Stimulated activated CD4-positive, alpha-beta T cell treated with anti-CD3 and anti-CD28 coated beads, Interleukin-4, amount 100 ng/mL, for 4 hours (primary cell): ENCODE data around the gene ZFYVE21.

Experiments
- DNase-seq, 2 experiments: peaks; one replicate each; pipeline ENCODE4 v3.0.0-alpha.2; 2020

ZFYVE21 gene

GRCh38 chr14:103726474-103726873, 10.9 kb downstream of the ZFYVE21 start:
- DNase-seq = no peak

- DNase-seq = no peak
Observed at GRCh38 chr14:103727313-103727980, 11.8 kb downstream of the ZFYVE21 start.

- DNase-seq = no peak
Observed at GRCh38 chr14:103728141-103728540, 12.5 kb downstream of the ZFYVE21 start.

GRCh38 chr14:103728721-103729120, 13.1 kb downstream of the ZFYVE21 start:
- DNase-seq = no peak

- no peak for DNase-seq
Observed at GRCh38 chr14:103729496-103730448, 14.2 kb downstream of the ZFYVE21 start.

GRCh38 chr14:103730490-103731035, 15.0 kb downstream of the ZFYVE21 start:
- DNase-seq = no peak

GRCh38 chr14:103731481-103731880, 15.9 kb downstream of the ZFYVE21 start:
- DNase-seq = no peak

- no peak for DNase-seq
Observed at GRCh38 chr14:103731916-103732867, 16.6 kb downstream of the ZFYVE21 start.

- DNase-seq = no peak
Observed at GRCh38 chr14:103732868-103733620, 17.4 kb downstream of the ZFYVE21 start.

GRCh38 chr14:103733651-103734050, 18.0 kb downstream of the ZFYVE21 start:
- no peak for DNase-seq

- DNase-seq = no peak
Observed at GRCh38 chr14:103734081-103734888, 18.7 kb downstream of the ZFYVE21 start.

GRCh38 chr14:103735022-103735421, 19.4 kb downstream of the ZFYVE21 start:
- DNase-seq = no peak

- DNase-seq = no peak
Observed at GRCh38 chr14:103735439-103735814, 19.8 kb downstream of the ZFYVE21 start.

GRCh38 chr14:103735815-103736545, 20.4 kb downstream of the ZFYVE21 start:
- DNase-seq = no peak

- DNase-seq = no peak
Observed at GRCh38 chr14:103736546-103737431, 21.2 kb downstream of the ZFYVE21 start.

- DNase-seq = no peak
Observed at GRCh38 chr14:103737432-103738045, 21.9 kb downstream of the ZFYVE21 start.

- no peak for DNase-seq
Observed at GRCh38 chr14:103738166-103738565, 22.6 kb downstream of the ZFYVE21 start.

GRCh38 chr14:103738701-103739451, 23.3 kb downstream of the ZFYVE21 start:
- DNase-seq = no peak
